HepG2 (cell line): ENCODE results near the gene PPIG. TPM values are rescaled to one million over a fixed set of nuclear protein-coding genes. Genes with fewer than 3 reads are reported as not detected.

Source experiments
- EHMT2 ChIP-seq: fragments of 200-600 bp; sonication (generic); IDR thresholded peaks from 2 replicates; pipeline ENCODE4 v1.7.0; 2017; ENCODE audit warnings: antibody characterized with exemption, low read depth, low read length, borderline replicate concordance
- HINFP ChIP-seq: sonication (generic); formaldehyde crosslinking; IDR thresholded peaks from 2 replicates; pipeline ENCODE4 v1.4.0; 2020; ENCODE audit warnings: low read depth, mild to moderate bottlenecking, missing genetic modification reagents
- NR2F2 ChIP-seq: IDR thresholded peaks from 2 replicates; pipeline ENCODE4 v1.6.1; 2012; ENCODE audit warnings: low read depth, inconsistent platforms, borderline replicate concordance
- PAWR ChIP-seq: sonication (generic); formaldehyde crosslinking; IDR thresholded peaks from 2 replicates; pipeline ENCODE4 v1.4.0; 2020; ENCODE audit warnings: missing genetic modification reagents, mild to moderate bottlenecking, borderline replicate concordance
- REXO4 ChIP-seq: sonication (generic); formaldehyde crosslinking; IDR thresholded peaks from 2 replicates; pipeline ENCODE4 v1.8.0; 2022; ENCODE audit warnings: missing genetic modification reagents, mild to moderate bottlenecking, borderline replicate concordance
- RFX5 ChIP-seq: IDR thresholded peaks from 2 replicates; pipeline ENCODE4 v1.6.1; 2011; ENCODE audit warnings: low read depth, low read length, improper control_type of control experiment
- SALL1 ChIP-seq: sonication (generic); formaldehyde crosslinking; IDR thresholded peaks from 2 replicates; pipeline ENCODE4 v1.8.0; 2022; ENCODE audit warnings: mild to moderate bottlenecking, missing genetic modification reagents
- ZNF180 ChIP-seq: sonication (generic); formaldehyde crosslinking; IDR thresholded peaks from 2 replicates; pipeline ENCODE4 v1.4.0; 2020; ENCODE audit warnings: low read depth, missing genetic modification reagents, borderline replicate concordance
- ZNF205 ChIP-seq: IDR thresholded peaks from 2 replicates; pipeline ENCODE4 v1.6.1; 2018; ENCODE audit warnings: missing biosample characterization, missing genetic modification reagents
- ZNF407 ChIP-seq: sonication (generic); formaldehyde crosslinking; IDR thresholded peaks from one replicate; pipeline ENCODE4 v1.5.1; 2020; ENCODE audit warnings: mild to moderate bottlenecking, missing genetic modification reagents; ENCODE audit errors: not compliant biosample characterization
- ZNF879 ChIP-seq: sonication (generic); formaldehyde crosslinking; IDR thresholded peaks from 2 replicates; pipeline ENCODE4 v1.8.1; 2023; ENCODE audit warnings: missing genetic modification reagents
- polyA plus RNA-seq, 8 experiments: library from polyadenylated mRNA; depleted of rRNA in 3 of 8; stranded (reverse) in 7 of 8; unstranded in 1 of 8; fragments of >200 nt; fragmentation: Illumina TruSeq in 4 of 8; extraction: Trizol in 4 of 8; gene quantifications; 2 replicates each; pipeline versions ENCODE4 v1.2.1 to v1.2.3, GENCODE V29; 2011 to 2016; ENCODE audit warnings: low read depth in 4 of 8, missing spikeins in 1 of 8, mixed read lengths in 1 of 8; ENCODE audit not compliant: insufficient read depth in 1 of 8
- total RNA-seq, 5 experiments: library from RNA; depleted of rRNA; stranded (reverse); fragments of >200 nt; fragmentation: Illumina TruSeq; extraction: Trizol; gene quantifications; 2 replicates each; pipeline ENCODE4 v1.2.3, GENCODE V29; 2016; ENCODE audit warnings: low read depth in 1 of 5
- TF ChIP-seq, protein P1 (sequence below): sonication (generic); formaldehyde crosslinking; IDR thresholded peaks from 2 replicates; pipeline ENCODE4 v1.4.0; 2020; ENCODE audit warnings: mild to moderate bottlenecking, low read depth, missing genetic modification reagents
- TF ChIP-seq, protein P2 (sequence below): sonication (generic); formaldehyde crosslinking; IDR thresholded peaks from 2 replicates; pipeline ENCODE4 v1.4.0; 2020; ENCODE audit warnings: missing genetic modification reagents

The PPIG gene
- total and polyA plus RNA-seq, 2 of the 13 experiments (the other 11 are each of a cell fraction or from before 2014, with no cell fraction given) = 31.3 to 81.0 TPM

DNA sequence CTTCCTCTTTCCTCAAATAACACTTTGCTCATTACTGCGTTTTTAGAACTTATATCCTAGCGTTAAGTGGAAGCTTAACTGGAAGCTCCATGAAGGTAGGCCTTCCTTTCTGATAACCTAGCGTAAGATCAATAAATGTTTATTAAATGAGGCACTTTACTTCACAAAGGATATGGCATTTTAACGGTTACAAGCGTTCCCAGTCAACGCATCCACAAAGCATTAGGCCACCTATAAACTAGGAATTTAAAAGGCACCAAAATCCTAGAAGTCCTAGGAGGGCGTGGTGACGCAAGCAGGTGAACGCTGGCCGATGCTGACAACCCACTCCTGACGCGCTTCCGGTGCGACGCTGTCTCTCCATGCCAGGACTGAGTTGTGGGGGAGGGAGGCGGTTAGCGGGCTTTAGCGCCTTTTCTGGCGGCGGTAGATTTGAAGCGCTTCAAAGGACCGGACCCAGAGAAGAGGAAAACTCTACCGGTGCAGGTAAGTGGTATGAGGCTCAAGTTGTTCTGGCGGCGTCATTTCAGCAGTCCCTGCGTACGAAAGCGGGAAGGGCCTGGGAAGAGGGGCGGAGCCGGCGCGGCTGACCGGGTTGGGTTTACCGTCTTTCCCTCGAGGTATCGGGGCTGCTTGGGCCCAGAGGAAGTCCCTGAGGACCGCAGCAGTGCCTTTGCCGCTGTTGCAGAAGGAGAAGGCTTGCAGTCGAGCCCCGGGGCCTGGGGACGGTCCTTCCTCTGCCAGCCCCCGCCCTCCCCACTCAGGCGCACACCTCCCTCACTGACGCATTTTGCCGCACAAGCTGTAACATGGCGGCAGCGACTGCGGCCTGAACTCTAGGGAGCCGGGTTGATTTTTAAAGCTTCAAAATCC, at the start of gene PPIG (continued):
- TF ChIP-seq REXO4 (CRISPR knock-in tag) (no peak), ZNF879 (CRISPR knock-in tag) (peak; percentile 89), ZNF180 (CRISPR knock-in tag) (no peak), ZNF407 (CRISPR knock-in tag) (peak; percentile 90), PAWR (peak; percentile 69; the same call in 1 of the 2 replicates), NR2F2 (peak; percentile 39; the same call in 1 of the 2 replicates), SALL1 (peak; percentile 88), EHMT2 (peak; percentile 90; the same call in 1 of the 2 replicates), HINFP (peak; percentile 82), RFX5 (no peak), ZNF205 (CRISPR knock-in tag) (peak; percentile 74)
- TF ChIP-seq, protein P1, sequence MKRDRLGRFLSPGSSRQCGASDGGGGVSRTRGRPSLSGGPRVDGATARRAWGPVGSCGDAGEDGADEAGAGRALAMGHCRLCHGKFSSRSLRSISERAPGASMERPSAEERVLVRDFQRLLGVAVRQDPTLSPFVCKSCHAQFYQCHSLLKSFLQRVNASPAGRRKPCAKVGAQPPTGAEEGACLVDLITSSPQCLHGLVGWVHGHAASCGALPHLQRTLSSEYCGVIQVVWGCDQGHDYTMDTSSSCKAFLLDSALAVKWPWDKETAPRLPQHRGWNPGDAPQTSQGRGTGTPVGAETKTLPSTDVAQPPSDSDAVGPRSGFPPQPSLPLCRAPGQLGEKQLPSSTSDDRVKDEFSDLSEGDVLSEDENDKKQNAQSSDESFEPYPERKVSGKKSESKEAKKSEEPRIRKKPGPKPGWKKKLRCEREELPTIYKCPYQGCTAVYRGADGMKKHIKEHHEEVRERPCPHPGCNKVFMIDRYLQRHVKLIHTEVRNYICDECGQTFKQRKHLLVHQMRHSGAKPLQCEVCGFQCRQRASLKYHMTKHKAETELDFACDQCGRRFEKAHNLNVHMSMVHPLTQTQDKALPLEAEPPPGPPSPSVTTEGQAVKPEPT (CRISPR knock-in tag) = no peak; the same call in 1 of the 2 replicates
- TF ChIP-seq, protein P2, sequence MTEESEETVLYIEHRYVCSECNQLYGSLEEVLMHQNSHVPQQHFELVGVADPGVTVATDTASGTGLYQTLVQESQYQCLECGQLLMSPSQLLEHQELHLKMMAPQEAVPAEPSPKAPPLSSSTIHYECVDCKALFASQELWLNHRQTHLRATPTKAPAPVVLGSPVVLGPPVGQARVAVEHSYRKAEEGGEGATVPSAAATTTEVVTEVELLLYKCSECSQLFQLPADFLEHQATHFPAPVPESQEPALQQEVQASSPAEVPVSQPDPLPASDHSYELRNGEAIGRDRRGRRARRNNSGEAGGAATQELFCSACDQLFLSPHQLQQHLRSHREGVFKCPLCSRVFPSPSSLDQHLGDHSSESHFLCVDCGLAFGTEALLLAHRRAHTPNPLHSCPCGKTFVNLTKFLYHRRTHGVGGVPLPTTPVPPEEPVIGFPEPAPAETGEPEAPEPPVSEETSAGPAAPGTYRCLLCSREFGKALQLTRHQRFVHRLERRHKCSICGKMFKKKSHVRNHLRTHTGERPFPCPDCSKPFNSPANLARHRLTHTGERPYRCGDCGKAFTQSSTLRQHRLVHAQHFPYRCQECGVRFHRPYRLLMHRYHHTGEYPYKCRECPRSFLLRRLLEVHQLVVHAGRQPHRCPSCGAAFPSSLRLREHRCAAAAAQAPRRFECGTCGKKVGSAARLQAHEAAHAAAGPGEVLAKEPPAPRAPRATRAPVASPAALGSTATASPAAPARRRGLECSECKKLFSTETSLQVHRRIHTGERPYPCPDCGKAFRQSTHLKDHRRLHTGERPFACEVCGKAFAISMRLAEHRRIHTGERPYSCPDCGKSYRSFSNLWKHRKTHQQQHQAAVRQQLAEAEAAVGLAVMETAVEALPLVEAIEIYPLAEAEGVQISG (CRISPR knock-in tag) = peak; percentile 93
